ENCODE results near the gene TLX1.

- TF ChIP-seq POLR2A (IDR thresholded peaks at IDR 0.05) (no peak), CTCF (IDR thresholded peaks at IDR 0.05) (no peak), POLR2AphosphoS5 (IDR thresholded peaks at IDR 0.05; ENCODE audit: insufficient read depth in 1 of 2, low read depth in 1 of 2) (no peak)
Measured at GRCh38 chr10:101096378-101096777, 34.7 kb upstream of the TLX1 start.
